ENCODE data around the gene SLC35F6. TPM values are rescaled to one million over a fixed set of nuclear protein-coding genes. Genes with fewer than 3 reads are reported as not detected.
A peak's percentile ranks its signal among the peaks of the same experiment; 100 is the strongest.

The SLC35F6 gene
- total and polyA plus RNA-seq, 9 of the 15 experiments (the other 6 are each of a cell fraction or from before 2014, with no cell fraction given) = 11.9 to 47.3 (median 22.5) TPM

- DNase-seq (ENCODE audit: extremely low read depth in 1 of 4, low spot score in 3 of 4) (no peak), ATAC-seq (no peak), FAIRE-seq (no peak)
- Histone ChIP-seq H3K36me3 (ENCODE audit: control insufficient read depth, insufficient read depth, low read length) (no peaks in the 10 kb centered on the region), H3K9me1 (ENCODE audit: control insufficient read depth, insufficient read depth, low read length) (no peaks in the 10 kb centered on the region), H3K4me1 (replicated peaks in 1 of 2; ENCODE audit: control insufficient read depth in 2 of 2, insufficient read depth in 2 of 2, low read length in 2 of 2) (peaks cover 6 to 22% of the 10 kb centered on the region in 2 experiments), H3K79me2 (ENCODE audit: control insufficient read depth, insufficient read depth, low read length) (no peaks in the 10 kb centered on the region), H3K9me3 (replicated peaks; ENCODE audit: control insufficient read depth, insufficient read depth, low read depth, low read length) (no peaks in the 10 kb centered on the region), H3K27ac (ENCODE audit: extremely low read depth, low read depth, low read length) (no peak overlapping the region), H3K27me3 (ENCODE audit: control insufficient read depth in 2 of 2, insufficient read depth in 2 of 2, low read length in 2 of 2) (0 out of 5 replicates have a peak, but pooled peaks cover 0 to 4% of the 10 kb centered on the region in 2 experiments), H2AFZ (ENCODE audit: low read depth, low read length) (no peak overlapping the region), H3K9ac (ENCODE audit: insufficient read depth in 1 of 2, low read depth in 2 of 2, low read length in 2 of 2) (no peak overlapping the region), H4K20me1 (replicated peaks; ENCODE audit: control insufficient read depth, insufficient read depth, low read length) (no peaks in the 10 kb centered on the region), H3K4me3 (no peak overlapping the region), H3K4me2 (ENCODE audit: insufficient read depth, low read length) (no peak overlapping the region)
- ChIA-PET CTCF (ENCODE audit: low intra/inter-chr PET ratio) (no interaction called here), POLR2A (interaction anchor here (1.2 kb wide), 1 partner anchor 36 kb away, joined by 3 read pairs; no protein-coding TSS in a partner anchor)
- intact Hi-C loops (cut with micrococcal nuclease) = no loop called here
- BruUV-seq (replicated peaks) = no TSS peak
- WGBS (ENCODE audit: insufficient coverage, low coverage, missing lambda C conversion rate) = 21% methylated on average over 6 of the region's 6 CpGs
- in situ Hi-C loops (cut with MboI) = no loop called here
- TF ChIP-seq ZFP36 (IDR thresholded peaks at IDR 0.05; ENCODE audit: low read depth, low read length, partially characterized antibody) = peak; percentile 100
- TF ChIP-seq GTF3C2 (IDR thresholded peaks at IDR 0.05; ENCODE audit: borderline replicate concordance, extremely low read depth, insufficient read length) = peak; percentile 62
- TF ChIP-seq DMBX1 (CRISPR knock-in tag; IDR thresholded peaks at IDR 0.05; ENCODE audit: borderline replicate concordance) = no peak
- peak; percentile 97 for TF ChIP-seq RBM25 (IDR thresholded peaks at IDR 0.05; ENCODE audit: low read depth, low read length, severe bottlenecking)
- peak; percentile 97 for TF ChIP-seq SMARCA5 (IDR thresholded peaks at IDR 0.05)
- TF ChIP-seq CHD4 (IDR thresholded peaks at IDR 0.05; ENCODE audit: insufficient read depth, insufficient replicate concordance, low read depth, low read length, poor library complexity, severe bottlenecking) = peak; percentile 30
- no peak for TF ChIP-seq NR2C1 (IDR thresholded peaks at IDR 0.05)
- TF ChIP-seq NR2C1 (tag; IDR thresholded peaks at IDR 0.05) = no peak
- TF ChIP-seq HNRNPL (IDR thresholded peaks at IDR 0.05; ENCODE audit: low read depth, low read length) = no peak
- TF ChIP-seq ZNF436 (CRISPR knock-in tag; IDR thresholded peaks at IDR 0.05) = peak; percentile 88
- TF ChIP-seq MYNN (IDR thresholded peaks at IDR 0.05) = no peak
- TF ChIP-seq MYNN (CRISPR knock-in tag; IDR thresholded peaks at IDR 0.05) = no peak
- TF ChIP-seq KDM1A (IDR thresholded peaks at IDR 0.05) = peak; percentile 65 to 83
- 0 out of 2 replicates have a peak, but pooled peaks have one; percentile 22 for TF ChIP-seq HDAC2 (IDR thresholded peaks at IDR 0.05)
- no peak for TF ChIP-seq TARDBP (IDR thresholded peaks at IDR 0.05)
- no peak for TF ChIP-seq EWSR1 (IDR thresholded peaks at IDR 0.05; ENCODE audit: borderline replicate concordance, low read depth, partially characterized antibody)
- peak; percentile 96 for TF ChIP-seq BCOR (IDR thresholded peaks at IDR 0.05)
- TF ChIP-seq PTBP1 (IDR thresholded peaks at IDR 0.05; ENCODE audit: low read depth, low read length) = peak; percentile 83; the same call in 1 of the 2 replicates
Observed at GRCh38 chr2:26718949-26719686, 45.0 kb upstream of the SLC35F6 start.

Data from K562 (cell line).